Prostate gland (tissue), 2 donors: Measurements from ENCODE around the gene WASF1. TPM values are rescaled to one million over a fixed set of nuclear protein-coding genes. Genes with fewer than 3 reads are reported as not detected.

Experiments
- DNase-seq: peaks from one replicate; pipeline ENCODE4 v3.0.0-alpha.2; 2019; ENCODE audit warnings: low spot score
- H3K27ac ChIP-seq, 2 donors: fragments of 200-600 bp; sonication (generic); 2 replicates each; pipeline ENCODE4 v1.5.1; 2017 to 2019
- H3K27me3 ChIP-seq: fragments of 200-600 bp; sonication (generic); replicated peaks from 2 replicates; pipeline ENCODE4 v1.5.1; 2019; ENCODE audit not compliant: insufficient read depth
- H3K36me3 ChIP-seq, 2 donors: fragments of 200-600 bp; sonication (generic); 1 replicate in 1 of 2; 2 replicates in 1 of 2; pipeline versions ENCODE4 v1.5.1 to v1.8.1; 2017 to 2019
- H3K4me1 ChIP-seq: fragments of 200-600 bp; sonication (generic); replicated peaks from 2 replicates; pipeline ENCODE4 v1.5.1; 2019
- H3K4me3 ChIP-seq, 2 donors: fragments of 200-600 bp; sonication (generic); 2 replicates each; pipeline ENCODE4 v1.5.1; 2017 to 2019
- H3K9me3 ChIP-seq: fragments of 200-600 bp; sonication (generic); 2 replicates; pipeline ENCODE4 v1.5.1; 2017
- CTCF ChIP-seq, 4 experiments: fragments of 200-600 bp in 2 of 4; fragments of 450-650 bp in 2 of 4; sonication (generic) in 2 of 4; IDR thresholded peaks; 1 replicate in 3 of 4; 2 replicates in 1 of 4; pipeline ENCODE4 v1.5.1; 2016 to 2019; ENCODE audit warnings: antibody characterized with exemption in 4 of 4, mild to moderate bottlenecking in 2 of 4, moderate library complexity in 2 of 4
- POLR2A ChIP-seq: fragments of 450-650 bp; IDR thresholded peaks from one replicate; pipeline ENCODE4 v1.6.1; 2016; ENCODE audit warnings: antibody characterized with exemption, mild to moderate bottlenecking
- POLR2AphosphoS5 ChIP-seq: sonication (generic); formaldehyde crosslinking; IDR thresholded peaks from one replicate; pipeline ENCODE4 v1.6.1; 2017; ENCODE audit warnings: antibody characterized with exemption
- WGBS: methylation state at CpG from one replicate; pipeline ENCODE4 v1.1.5; 2018; 5-methylcytosine and 5-hydroxymethylcytosine counted together
- intact Hi-C: fragments of 100-400 bp; cut with DNase I; formaldehyde crosslinking; loops from one replicate; pipeline ENCODE4 v1.14.2; 2022
- total RNA-seq, 2 donors: library from RNA; depleted of rRNA; stranded (reverse); fragments of >200 nt; gene quantifications; one replicate each; pipeline ENCODE4 v1.1.0, GENCODE V29; 2016

WASF1 gene
- total RNA-seq, 2 donors from 2014 or later, result 8.0 to 56.8 TPM

- no peaks in the 10 kb centered on the region for H3K9me3 ChIP-seq
- no peak for TF ChIP-seq POLR2A
- no peak for TF ChIP-seq POLR2AphosphoS5
- TF ChIP-seq CTCF (IDR thresholded peaks at IDR 0.05), result no peak
- H3K27ac ChIP-seq, result no peak overlapping the region
- H3K4me3 ChIP-seq, result no peak overlapping the region
- DNase-seq, result no peak
- intact Hi-C loops, result no loop called here
- H3K36me3 ChIP-seq, result no peaks in the 10 kb centered on the region
- WGBS, result 96% methylated on average over 3 of the region's 3 CpGs
- no peaks in the 10 kb centered on the region for H3K27me3 ChIP-seq
- H3K4me1 ChIP-seq, result peaks cover 6% of the 10 kb centered on the region
Measured at GRCh38 chr6:110185879-110186278, 6.4 kb upstream of the WASF1 start.

- Histone ChIP-seq H3K27ac (no peak overlapping the region), H3K4me1 (peaks cover 6% of the 10 kb centered on the region), H3K36me3 (no peaks in the 10 kb centered on the region), H3K27me3 (no peaks in the 10 kb centered on the region), H3K9me3 (no peaks in the 10 kb centered on the region), H3K4me3 (no peak overlapping the region)
- intact Hi-C loops, result loop anchor here (5.0 kb wide), 1 partner anchor 159 kb away; no protein-coding TSS in a partner anchor
- no peak for TF ChIP-seq POLR2AphosphoS5
- DNase-seq, result no peak
- 77% methylated on average over 5 of the region's 5 CpGs for WGBS
Measured at GRCh38 chr6:110183292-110183885, 3.9 kb upstream of the WASF1 start.

- Histone ChIP-seq H3K4me3 (peak overlapping the region; percentile 58 to 63), H3K27ac (no peak overlapping the region), H3K27me3 (no peaks in the 10 kb centered on the region), H3K4me1 (peaks cover 6% of the 10 kb centered on the region), H3K9me3 (no peaks in the 10 kb centered on the region), H3K36me3 (no peaks in the 10 kb centered on the region)
- no peak for DNase-seq
- TF ChIP-seq POLR2AphosphoS5 (no peak), CTCF (IDR thresholded peaks at IDR 0.05) (no peak), POLR2A (no peak)
- 40% methylated on average over 6 of the region's 6 CpGs for WGBS
- intact Hi-C loops, result loop anchor here (5.0 kb wide), 1 partner anchor 161 kb away; no protein-coding TSS in a partner anchor
Measured at GRCh38 chr6:110181131-110182030, 1.9 kb upstream of the WASF1 start.

GRCh38 chr6:110180228-110181008, 948 bp upstream of the WASF1 start, which contains the start of gene CDC40:
Gene CDC40 (plus strand): TSS chr6:110180427. CDS start chr6:110180445, 18 bp downstream.
- TF ChIP-seq POLR2A (no peak), POLR2AphosphoS5 (peak; percentile 37)
- H3K4me3 ChIP-seq, result peak within 1 kb of the TSS; percentile 58 to 63
- no peaks in the 10 kb centered on the region for H3K36me3 ChIP-seq
- no peaks in the 10 kb centered on the region for H3K9me3 ChIP-seq
- intact Hi-C loops, result loop anchor here (5.0 kb wide), 1 partner anchor 162 kb away; no protein-coding TSS in a partner anchor
- peak within 1 kb of the TSS; percentile 72 to 77 for H3K27ac ChIP-seq
- H3K4me1 ChIP-seq, result peaks cover 6% of the 10 kb centered on the region
- WGBS, result under 1% methylated on average over 28 of the region's 28 CpGs
- no peaks in the 10 kb centered on the region for H3K27me3 ChIP-seq
- peak; percentile 56 for DNase-seq

GRCh38 chr6:110178626-110179405, 654 bp downstream of the WASF1 start:
- peak; percentile 19 to 76 (median 70) for TF ChIP-seq CTCF (IDR thresholded peaks at IDR 0.05)
- TF ChIP-seq POLR2A, result no peak
- peak; percentile 71 for TF ChIP-seq POLR2AphosphoS5
- Histone ChIP-seq H3K27me3 (no peaks in the 10 kb centered on the region), H3K27ac (peak overlapping the region; percentile 72 to 77), H3K36me3 (no peaks in the 10 kb centered on the region), H3K9me3 (no peaks in the 10 kb centered on the region), H3K4me1 (peaks cover 6% of the 10 kb centered on the region), H3K4me3 (peak overlapping the region; percentile 58 to 63)
- DNase-seq, result peak; percentile 42
- under 1% methylated on average over 46 of the region's 66 CpGs for WGBS
- intact Hi-C loops, result loop anchor here (1.0 to 5.0 kb wide), 3 partner anchors 212 to 778 kb away; partner anchors contain the start of genes GTF3C6 and ZBTB24
